DMS153 treated with DMSO at 0.1 percent for 48 hours (cell line): ENCODE measurements around the gene ZCCHC2.

Experiments used
- DNase-seq: peaks from one replicate; lab custom pipeline; 2025; ENCODE audit not compliant: unreplicated experiment; lab: John Stamatoyannopoulos, UW

Gene ZCCHC2

GRCh38 chr18:62510789-62511188 lies 12.0 kb upstream of the ZCCHC2 start:
- no peak for DNase-seq

DNA sequence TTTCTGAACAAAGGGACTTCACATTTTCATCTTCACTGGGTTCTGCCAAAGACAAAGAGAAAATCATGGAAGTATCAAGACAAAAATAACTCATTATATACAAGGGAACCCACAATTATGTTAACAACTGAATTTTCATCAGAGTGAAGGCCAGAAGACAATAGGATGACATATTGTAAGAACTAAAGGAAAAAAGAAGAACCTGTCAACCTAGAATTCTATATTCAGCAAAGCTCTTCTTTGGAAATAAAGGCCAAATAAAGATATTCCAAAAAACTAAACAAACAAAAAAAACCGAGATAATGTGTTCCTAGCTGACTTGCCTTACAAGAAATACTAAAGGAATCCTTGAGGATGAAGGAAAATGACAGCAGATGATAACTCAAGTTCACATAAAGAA lies 10.3 kb upstream of the ZCCHC2 start:
- DNase-seq = no peak

DNA sequence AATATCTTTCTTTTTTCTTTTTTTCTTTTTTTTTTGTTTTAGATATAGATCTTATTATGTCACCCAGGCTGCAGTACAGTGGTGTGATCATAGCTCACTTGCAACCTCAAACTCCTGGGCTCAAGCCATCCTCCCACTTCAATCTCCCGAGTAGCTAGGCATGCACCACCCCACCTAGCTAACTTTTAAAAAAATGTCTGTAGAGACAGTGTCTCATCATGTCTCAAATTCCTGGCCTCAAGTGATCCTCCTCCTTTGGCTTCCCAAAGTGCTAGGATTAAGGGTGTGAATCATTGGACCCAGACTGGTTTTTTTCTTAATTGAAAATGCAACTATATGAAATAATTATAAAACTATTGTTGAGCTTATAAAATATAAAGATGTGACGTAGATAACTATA lies 9.8 kb upstream of the ZCCHC2 start:
- DNase-seq = no peak

DNA sequence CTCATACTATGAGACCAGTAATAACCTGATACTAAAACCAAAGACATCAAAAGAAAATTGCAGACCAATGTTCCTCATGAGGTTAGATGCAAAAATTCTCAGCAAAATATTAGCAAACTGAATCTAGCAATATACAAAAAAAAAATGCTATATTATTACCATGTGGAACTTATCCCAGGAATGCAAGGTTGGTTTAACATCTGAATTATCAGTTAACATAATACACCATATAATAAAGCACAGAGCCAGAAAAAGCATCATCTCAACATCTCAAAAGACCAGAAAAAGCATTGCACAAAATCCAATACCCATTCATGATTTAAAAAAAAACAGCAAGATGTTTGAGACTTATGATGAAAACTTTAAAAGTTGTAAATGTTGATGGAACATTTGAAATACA lies 8.3 kb upstream of the ZCCHC2 start:
- DNase-seq = no peak

DNA sequence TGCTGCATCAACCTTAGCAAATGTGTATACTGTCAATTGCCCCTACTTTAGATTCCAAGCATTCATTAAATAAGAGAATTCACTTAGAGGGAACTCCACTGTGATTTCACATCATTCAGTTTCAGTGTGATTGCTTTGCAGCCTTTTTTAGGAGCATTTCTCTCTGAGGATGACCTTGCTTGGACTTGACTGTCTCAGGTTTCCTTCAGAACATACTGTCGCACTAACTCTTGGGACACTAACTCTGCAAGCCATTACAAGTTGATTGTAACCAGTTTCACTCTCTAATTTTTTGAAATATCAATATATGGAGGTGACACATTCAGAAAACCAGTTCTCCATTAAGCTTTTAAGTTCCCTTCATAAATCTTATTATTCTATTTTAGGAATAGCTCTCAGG lies 6.6 kb upstream of the ZCCHC2 start:
- no peak for DNase-seq

DNA sequence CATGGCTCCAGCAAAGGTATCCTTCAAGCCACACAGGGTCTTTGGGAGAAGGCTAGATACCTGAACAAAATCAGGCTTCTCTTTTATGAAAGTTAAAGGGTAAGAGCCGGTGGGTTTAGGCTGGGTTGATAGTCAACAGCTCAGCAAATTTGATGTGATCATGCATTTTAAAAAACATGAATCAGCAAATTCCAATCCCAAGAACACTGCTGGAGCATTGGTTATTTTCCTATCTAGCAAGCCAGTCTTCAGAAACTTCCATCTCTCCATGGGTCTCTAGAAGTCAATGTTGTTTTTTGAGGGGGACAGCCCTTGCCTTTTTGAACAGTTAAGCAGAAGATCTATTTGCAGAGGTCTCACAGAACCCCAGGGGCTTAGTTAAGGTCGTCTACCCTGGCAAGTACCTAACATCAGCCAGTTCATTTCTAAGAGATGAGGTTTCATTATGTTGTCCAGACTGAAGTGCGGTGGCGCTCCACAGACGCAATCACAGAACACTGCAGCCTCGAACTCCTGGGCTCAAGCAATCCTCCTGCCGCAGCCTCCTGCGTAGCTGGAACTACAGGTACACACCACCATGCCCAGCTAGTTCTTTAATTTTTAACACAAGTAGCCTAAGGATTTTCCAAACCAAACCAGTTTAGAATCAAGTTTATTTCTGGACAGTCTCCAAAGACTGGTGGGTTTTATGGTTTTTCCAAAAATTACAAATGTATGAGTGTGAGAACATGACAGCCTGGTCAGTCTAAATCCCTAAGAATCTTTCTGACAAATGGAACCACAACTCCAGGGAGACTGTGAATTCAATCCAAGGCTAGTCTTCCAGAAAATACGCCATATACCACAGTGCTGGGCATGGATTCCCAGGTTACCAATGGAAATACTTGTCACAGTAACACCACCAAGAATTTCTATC lies 4.1 kb upstream of the ZCCHC2 start:
- DNase-seq = no peak

- DNase-seq = no peak
Measured at GRCh38 chr18:62519684-62520083, 3.1 kb upstream of the ZCCHC2 start.

DNA sequence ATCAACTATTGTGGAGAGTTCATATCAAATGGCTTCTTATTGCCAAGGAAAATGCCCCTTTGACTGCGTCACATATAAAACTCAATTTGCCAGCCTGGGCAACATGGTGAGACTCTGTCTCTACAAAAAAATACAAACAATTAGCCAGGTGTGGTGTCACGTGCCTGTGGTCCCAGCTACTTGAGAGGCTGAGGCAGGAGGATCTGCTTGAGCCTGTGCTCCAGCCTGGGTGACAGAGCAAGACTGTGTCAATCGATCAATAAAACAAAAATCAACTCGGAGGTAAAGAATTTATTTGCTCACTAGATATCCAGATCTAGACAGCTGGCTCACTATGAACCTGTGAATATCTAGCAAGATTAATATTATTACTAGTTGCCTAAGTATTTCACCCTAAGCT lies 1.7 kb upstream of the ZCCHC2 start:
- DNase-seq = no peak

DNA sequence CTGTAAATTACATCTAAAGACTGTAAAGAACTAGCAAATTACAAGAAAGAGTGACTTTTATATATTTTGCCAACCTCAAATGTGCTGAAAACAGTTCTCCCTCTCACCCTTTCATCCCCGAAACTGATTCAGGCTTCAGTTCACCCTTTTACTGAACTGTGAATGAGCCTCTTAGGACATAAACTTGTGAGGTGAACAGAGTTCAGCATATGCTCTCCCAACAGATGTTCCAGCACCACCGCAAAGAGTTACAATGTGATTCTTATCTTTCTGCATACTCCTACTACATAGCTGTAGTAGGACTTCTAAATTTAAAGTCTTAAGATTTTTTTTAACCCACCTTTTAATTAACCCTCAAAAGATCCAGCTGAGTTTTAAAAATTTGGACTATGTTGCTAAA lies 1.2 kb upstream of the ZCCHC2 start:
- no peak for DNase-seq

DNA sequence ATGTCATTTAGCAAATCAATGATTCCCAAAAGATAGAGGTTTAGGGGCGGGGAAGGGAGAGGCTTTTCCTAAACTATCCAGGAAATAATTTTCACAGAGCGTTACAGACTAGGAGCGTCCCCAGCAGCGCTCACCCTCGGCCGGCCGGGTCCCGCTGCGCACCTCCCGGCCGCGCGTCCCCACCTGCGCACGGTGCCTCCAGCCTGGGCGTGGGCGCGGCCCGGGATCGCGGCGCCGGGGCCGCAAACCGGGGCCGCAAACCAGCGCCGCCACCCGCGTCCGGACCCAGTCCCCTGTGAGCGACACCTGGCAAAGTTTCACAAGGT lies 684 bp upstream of the ZCCHC2 start:
- no peak for DNase-seq

DNA sequence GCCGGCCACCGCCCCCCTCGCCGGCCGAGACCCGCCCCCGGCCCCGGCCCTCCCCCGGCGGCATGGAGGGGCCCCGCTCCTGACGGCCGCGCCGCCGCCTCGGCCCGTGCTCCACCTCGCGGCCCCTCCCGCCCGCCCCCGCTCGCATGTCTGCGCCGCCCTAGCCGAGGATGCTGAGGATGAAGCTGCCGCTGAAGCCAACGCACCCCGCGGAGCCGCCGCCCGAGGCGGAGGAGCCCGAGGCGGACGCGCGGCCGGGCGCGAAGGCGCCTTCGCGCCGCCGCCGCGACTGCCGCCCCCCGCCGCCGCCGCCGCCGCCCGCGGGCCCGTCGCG lies 397 bp downstream of the ZCCHC2 start:
- no peak for DNase-seq

GRCh38 chr18:62523631-62524439 lies 1.0 kb downstream of the ZCCHC2 start:
- no peak for DNase-seq

- no peak for DNase-seq
Measured at GRCh38 chr18:62524440-62525200, 1.8 kb downstream of the ZCCHC2 start.

GRCh38 chr18:62525608-62526007 lies 2.8 kb downstream of the ZCCHC2 start:
- DNase-seq = no peak

DNA sequence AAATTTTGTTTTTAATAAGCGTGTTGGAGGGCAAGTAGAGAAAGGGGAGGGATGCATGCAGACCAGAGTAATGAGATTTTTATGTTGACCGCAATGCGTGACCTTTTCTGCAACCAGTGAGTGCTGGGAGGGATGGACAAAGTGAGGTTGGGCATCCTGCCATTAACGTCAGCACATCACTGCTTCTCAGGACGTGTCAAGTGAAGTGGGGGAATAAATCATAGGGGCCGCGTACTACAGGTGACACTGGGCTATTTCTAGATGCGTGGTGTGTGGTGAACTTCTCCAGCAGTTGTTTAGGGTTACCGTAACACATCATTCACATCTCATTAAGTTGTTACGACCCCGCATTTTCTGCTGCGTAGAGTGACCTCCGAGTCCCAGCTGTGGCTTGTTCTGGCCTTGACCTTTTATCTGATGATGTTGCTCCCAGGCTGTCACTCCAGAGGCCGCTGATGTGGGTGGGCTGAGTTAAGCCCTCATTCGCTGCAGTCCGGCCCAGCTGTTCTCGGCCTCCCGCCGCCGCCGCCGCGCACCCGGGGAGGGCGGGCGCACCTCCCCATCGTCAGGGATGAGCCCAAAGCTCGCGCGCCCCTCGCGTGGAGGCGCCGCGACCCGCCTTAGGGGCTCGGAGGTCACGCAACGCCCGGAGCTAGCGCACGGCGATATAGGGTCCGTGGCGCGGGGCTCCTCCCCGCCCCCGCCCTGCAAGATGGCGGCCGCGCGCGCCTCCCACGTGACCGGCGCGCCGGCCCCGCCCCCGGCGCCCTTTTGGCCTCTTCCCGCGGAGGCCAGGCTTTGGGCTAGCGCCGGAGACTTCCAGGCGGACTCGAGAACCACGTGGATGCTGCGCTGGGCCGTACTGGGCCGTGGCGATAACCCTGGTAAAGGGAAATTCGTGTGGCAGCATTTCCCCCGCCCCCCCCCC lies 3.5 kb downstream of the ZCCHC2 start:
- peak; percentile 62 for DNase-seq

DNA sequence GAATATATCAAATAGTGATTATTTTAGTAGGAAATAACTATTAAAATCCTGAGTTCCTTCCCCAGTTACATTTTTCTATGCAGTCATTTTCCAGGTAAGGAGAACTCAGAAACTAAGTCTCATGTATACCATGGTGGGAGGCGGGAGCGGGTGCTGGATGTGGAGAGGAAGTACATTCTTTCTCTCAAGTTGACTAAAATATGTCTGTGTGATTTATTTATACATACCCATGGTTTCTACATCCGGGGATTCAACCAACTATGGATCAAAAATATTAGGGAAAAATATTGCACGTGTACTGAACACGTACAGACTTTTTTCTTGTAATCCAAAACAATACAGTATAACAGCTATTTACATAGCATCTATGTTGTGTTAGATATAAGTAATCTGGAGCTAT lies 6.8 kb downstream of the ZCCHC2 start:
- no peak for DNase-seq

GRCh38 chr18:62531078-62531477 lies 8.3 kb downstream of the ZCCHC2 start:
- DNase-seq = no peak

- DNase-seq = no peak
Measured at GRCh38 chr18:62531931-62532330, 9.1 kb downstream of the ZCCHC2 start.

- no peak for DNase-seq
Measured at GRCh38 chr18:62536005-62536404, 13.2 kb downstream of the ZCCHC2 start.

DNA sequence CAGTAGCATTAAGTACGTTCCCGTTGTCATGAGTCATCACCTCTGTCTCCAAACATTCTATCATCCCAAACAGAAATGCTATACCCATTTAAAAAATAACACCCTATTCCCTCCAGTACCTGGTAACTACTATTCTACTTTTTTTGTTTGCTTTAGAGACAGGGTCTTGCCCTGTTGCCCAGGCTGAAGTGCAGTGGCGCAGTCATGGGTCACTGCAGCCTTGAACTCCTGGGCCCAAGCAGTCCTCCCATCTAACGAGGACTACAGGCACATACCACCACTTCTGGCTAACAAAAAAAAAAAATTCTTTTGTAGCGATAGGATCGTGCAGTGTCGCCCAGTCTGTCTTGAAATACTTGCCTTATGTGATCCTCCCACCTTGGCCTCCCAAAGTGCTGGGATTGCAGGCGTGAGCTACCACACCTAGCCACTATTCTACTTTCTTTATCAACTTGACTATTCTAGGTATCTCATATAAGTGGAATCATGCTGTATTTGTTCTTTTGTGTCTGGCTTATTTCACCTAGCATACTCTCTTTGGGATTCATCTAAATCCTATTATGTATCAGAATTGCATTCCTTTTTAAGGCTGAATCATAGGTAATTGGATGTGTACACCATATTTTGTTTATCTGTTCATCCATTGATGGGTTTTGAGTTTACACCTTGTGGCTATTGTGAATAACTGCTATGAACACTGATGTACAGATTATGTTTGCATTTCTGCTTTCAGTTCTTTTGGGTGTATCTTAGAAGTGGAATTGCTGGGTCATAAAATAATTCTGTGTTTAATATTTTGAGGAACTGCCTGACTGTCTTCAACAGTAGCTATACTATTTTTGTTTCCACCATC lies 14.4 kb downstream of the ZCCHC2 start:
- DNase-seq = no peak
